ENCODE measurements around the gene KIF20A. TPM values are rescaled to one million over a fixed set of nuclear protein-coding genes. Genes with fewer than 3 reads are reported as not detected.

KIF20A gene
- 7.1 TPM for polyA plus RNA-seq (2012; ENCODE audit: insufficient read depth, insufficient read length, low read depth)

GRCh38 chr5:138178516-138179276 lies at the start of gene KIF20A, which contains the start of gene BRD8:
Gene KIF20A, plus strand, starts transcription at chr5:138179112. Its CDS starts 569 bp downstream, at chr5:138179681.
Gene BRD8, minus strand, starts transcription at chr5:138178630. Its CDS starts 16 bp downstream, at chr5:138178614.
- peak; percentile 98 for DNase-seq
- peaks cover 47% of the 10 kb centered on the region for H3K36me3 ChIP-seq
- no peaks in the 10 kb centered on the region for H3K27me3 ChIP-seq

GRCh38 chr5:138129347-138129746 lies 49.6 kb upstream of the KIF20A start:
- no peak for TF ChIP-seq CTCF (IDR thresholded peaks at IDR 0.05; ENCODE audit: low read depth, low read length)
- H3K4me1 ChIP-seq, result no peaks in the 10 kb centered on the region; the same call in 1 of the 2 replicates
- no peaks in the 10 kb centered on the region for H3K9me3 ChIP-seq
- peaks cover 12% of the 10 kb centered on the region for H3K27me3 ChIP-seq
- H3K4me3 ChIP-seq (ENCODE audit: low read depth, low read length), result no peak overlapping the region
- H3K36me3 ChIP-seq, result no peaks in the 10 kb centered on the region
- no peak for DNase-seq

More at GRCh38 chr5:138178516-138179276, at the start of gene KIF20A, which contains the start of gene BRD8:
- Histone ChIP-seq H3K4me3 (ENCODE audit: low read depth, low read length) (peak within 1 kb of the TSS; percentile 87), H3K4me1 (no peaks in the 10 kb centered on the region), H3K9me3 (no peaks in the 10 kb centered on the region)
- TF ChIP-seq CTCF (IDR thresholded peaks at IDR 0.05; ENCODE audit: low read depth, low read length), result no peak

GRCh38 chr5:138132543-138132942 lies 46.4 kb upstream of the KIF20A start:
- no peaks in the 10 kb centered on the region for H3K9me3 ChIP-seq
- H3K27me3 ChIP-seq, result peaks cover 8% of the 10 kb centered on the region
- H3K4me3 ChIP-seq (ENCODE audit: low read depth, low read length), result peak overlapping the region; percentile 56
- no peak for TF ChIP-seq CTCF (IDR thresholded peaks at IDR 0.05; ENCODE audit: low read depth, low read length)
- DNase-seq, result no peak
- no peaks in the 10 kb centered on the region; the same call in 1 of the 2 replicates for H3K4me1 ChIP-seq
- no peaks in the 10 kb centered on the region for H3K36me3 ChIP-seq

- Histone ChIP-seq H3K36me3 (no peaks in the 10 kb centered on the region), H3K4me3 (ENCODE audit: low read depth, low read length) (peak within 1 kb of the TSS; percentile 81), H3K27me3 (peaks cover 4% of the 10 kb centered on the region), H3K9me3 (no peaks in the 10 kb centered on the region), H3K4me1 (no peaks in the 10 kb centered on the region)
- TF ChIP-seq CTCF (IDR thresholded peaks at IDR 0.05; ENCODE audit: low read depth, low read length), result no peak
- DNase-seq, result peak; percentile 69
These were observed 39.7 kb upstream of the KIF20A start, which contains the start of gene NME5 for GRCh38 chr5:138138949-138139780. Gene NME5, minus strand, starts transcription at chr5:138139428. Its CDS starts 648 bp downstream, at chr5:138138780.

- no peaks in the 10 kb centered on the region for H3K9me3 ChIP-seq
- peaks cover 4% of the 10 kb centered on the region for H3K27me3 ChIP-seq
- no peak for TF ChIP-seq CTCF (IDR thresholded peaks at IDR 0.05; ENCODE audit: low read depth, low read length)
- no peaks in the 10 kb centered on the region for H3K36me3 ChIP-seq
- no peaks in the 10 kb centered on the region for H3K4me1 ChIP-seq
- peak overlapping the region; percentile 81 for H3K4me3 ChIP-seq (ENCODE audit: low read depth, low read length)
- DNase-seq, result no peak
These were observed 39.2 kb upstream of the KIF20A start for GRCh38 chr5:138139781-138140090.

Measured in BE2C (cell line).